ENCODE results near the gene AFTPH. TPM values are rescaled to one million over a fixed set of nuclear protein-coding genes. Genes with fewer than 3 reads are reported as not detected.

The AFTPH gene
- polyA plus RNA-seq, 4 donors: 63.1 to 78.0 (median 71.8) TPM

DNA sequence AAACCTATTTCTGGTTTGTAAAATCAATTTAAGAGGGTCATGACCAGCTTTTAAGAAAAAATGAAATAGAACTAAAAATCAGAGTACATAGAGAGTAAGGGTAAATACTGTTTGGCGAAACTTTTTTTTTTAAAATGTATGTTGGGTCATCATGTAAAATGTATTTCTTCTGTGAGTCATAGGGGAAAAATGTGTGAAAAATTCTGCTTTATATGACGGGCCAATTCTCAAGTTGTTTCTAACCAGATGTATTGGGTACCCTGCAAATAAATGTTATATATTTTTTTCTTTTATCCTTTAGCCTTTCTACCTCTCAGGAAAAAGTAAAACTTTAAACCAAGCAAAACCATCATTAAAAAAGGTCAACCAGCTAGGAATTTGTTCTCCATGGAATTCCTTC is 13.9 kb downstream of the AFTPH start:
- no peak for DNase-seq (ENCODE audit: low read depth in 4 of 4, low spot score in 3 of 4)

DNA sequence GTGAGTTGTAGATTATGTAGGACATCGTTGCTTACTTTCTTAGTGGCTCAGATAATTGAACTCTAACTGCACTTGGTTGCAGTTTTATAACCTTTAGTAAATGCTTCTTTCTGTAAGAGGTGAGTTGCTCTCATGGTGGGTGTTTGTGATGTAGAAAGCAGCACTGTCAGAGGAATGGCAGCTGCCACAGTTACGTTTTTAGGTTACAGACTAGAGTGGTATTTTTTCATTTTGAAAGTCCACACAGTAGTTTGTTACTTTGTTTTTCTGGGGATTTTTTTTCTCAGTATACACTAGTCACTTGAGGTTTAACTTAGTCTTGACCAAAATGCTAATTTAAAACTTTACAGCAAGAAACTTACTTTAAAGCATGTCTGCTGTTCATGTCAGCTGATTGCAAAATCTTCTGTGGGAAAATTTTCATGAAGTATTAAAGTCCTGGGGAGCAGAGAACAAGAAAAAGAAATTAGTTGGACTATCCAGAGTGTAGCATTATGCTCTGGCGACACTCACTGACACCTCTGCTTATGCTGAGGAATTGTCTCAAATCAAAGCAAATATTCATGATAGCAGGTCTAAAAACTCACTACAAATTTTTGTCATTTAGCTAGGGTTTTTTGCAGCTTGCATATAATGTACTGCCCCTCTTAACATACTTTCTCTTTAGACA is 14.8 kb downstream of the AFTPH start:
- no peak for DNase-seq (ENCODE audit: low read depth in 4 of 4, low spot score in 3 of 4)

DNA sequence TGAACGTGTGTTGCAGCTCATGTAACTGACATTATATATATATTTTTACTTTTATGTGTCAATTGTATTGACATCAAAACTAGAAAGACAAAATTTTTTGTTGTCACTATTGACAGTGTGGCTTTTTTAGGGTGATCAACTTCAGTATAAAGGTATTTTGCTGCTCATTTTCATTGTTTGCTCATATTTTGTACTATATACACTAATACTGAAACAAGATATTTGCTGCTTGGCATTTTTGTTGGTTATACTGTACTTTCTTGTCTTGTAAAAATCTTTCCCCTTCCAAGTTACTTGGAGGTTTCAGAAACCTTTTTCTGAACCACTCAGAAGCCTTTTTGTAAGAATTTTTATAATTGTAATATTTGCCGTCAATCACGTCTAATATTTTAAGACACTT is 16.5 kb downstream of the AFTPH start:
- no peak for DNase-seq (ENCODE audit: low read depth in 4 of 4, low spot score in 3 of 4)

DNA sequence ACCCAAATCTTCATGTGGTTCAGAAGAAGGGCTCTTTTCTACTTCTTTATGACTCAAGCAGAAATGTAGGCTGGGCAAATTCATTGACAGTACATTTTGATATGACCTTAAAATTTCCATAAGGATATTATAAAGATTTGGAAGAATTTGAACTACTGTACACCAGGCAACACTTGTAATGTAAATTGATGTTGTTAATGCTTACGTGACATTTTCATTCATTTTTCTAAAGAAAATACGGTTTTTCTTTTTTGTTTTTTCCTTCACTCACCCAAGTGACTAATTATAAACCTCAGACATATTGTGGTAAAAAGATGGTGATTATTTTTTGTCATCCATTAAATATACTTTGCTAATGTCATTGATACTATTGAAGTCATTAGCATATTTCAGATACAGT is 17.4 kb downstream of the AFTPH start:
- DNase-seq (ENCODE audit: low read depth in 4 of 4, low spot score in 3 of 4): no peak

DNA sequence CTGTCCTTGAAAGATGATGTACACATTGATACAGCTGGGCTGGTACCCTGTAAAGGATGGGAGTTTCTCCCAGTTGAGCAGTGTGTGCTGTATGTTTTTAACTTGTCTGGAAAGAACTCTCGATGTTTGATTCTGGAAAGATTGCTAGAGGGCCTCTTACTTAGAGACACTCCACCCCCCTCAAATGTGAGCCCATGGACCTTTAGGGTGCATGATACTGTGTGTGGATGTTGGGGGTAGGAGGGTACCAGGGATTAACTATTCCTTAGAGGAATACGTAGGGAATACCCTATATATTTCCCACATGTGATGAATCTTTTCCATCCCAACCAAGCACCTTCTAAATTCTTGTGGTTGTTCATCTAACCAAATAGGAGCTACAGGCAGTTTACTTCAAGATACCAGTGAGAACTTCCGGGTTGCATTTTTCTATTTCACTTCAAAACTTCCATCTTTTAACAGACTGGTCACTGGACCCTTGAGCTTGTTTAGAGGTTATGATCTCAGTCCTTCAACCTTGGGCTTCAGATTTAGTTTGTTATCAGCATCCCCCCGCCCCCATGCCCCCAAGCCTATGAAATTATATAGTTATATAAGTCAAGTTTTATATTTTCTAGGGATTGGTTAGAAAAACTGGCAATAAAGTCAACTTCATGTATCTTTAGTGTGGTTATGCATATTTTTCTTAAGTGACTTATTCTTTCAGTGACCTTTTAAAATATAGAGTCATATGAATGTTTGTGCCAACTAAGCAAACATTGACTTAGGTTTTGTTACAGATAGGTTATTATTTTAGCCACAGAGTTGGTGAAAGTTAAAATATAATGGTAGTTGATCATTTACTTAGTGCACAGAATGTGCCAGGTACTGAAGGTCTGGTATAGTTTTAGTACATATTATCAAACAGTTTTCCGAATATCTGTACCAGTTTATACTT is 18.2 kb downstream of the AFTPH start:
- DNase-seq (ENCODE audit: low read depth in 4 of 4, low spot score in 3 of 4): no peak

DNA sequence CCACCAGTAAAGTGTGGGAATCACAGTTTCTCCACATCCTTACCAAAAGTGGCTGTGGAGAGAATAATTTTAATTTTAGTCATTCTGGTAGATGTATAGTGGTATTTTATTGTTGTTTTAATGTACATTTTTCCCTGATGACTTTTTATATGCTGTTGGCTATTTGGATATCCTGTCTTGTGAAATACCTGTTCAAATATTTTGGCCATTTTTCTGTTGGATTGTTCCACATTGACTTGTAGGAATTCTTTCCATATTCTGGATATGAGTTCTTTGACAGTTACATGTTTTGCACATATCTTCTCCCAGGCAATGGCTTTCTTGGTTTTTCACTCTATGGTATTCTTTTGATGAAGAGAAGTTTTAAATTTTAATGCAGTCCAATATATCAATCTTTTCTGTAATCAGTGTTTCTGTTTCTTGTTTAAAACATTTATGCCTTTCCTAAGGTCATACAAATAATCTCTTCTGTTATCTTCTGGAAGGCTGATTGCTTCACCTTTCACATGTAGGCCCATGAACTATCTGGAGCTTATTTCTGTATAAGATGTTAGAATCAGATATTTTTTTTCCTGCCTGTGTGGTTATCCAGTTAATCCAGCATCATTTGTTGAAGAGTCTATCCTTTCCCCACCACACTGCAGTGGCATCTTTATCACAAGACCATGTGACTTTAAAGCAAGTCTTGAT is 19.0 kb downstream of the AFTPH start:
- no peak for DNase-seq (ENCODE audit: low read depth in 4 of 4, low spot score in 3 of 4)

DNA sequence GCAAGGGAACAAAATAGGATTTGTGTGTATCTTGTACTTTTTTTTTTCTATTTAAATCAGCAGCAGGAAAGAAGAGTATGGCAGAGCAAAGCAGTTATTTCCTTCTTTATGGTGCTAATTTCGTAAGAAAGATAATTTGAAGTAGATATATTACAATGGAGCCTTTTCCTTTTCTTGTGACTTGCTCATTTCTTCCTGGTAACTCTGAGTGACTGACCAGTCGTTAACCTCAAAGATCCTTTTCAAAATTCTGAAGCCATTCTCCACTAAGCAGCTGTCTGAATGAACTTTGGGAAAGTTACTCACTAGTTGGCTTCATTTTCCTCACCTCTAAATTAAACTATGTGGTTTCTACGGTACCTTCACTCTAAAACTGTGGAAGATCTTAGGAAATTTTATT is 24.6 kb downstream of the AFTPH start:
- DNase-seq (ENCODE audit: low read depth in 4 of 4, low spot score in 3 of 4): no peak

DNA sequence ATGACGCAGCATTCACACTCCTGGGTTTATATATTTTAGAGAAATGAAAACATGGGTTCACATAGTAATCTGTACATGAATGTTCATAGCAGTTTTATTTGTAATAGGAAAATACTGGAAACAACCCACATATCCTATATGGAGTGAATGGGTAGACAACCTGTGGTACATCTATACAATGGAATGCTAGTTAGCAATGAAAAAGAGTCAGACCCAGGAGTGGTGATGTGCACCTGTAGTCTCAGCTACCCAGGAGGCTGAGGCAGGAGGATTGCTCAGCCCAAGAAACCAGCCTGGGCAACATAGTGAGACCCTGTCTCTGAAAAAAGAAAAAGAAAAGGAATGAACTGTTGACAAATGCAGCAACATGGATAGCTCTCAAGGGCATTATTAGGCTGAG is 25.9 kb downstream of the AFTPH start:
- DNase-seq (ENCODE audit: low read depth in 4 of 4, low spot score in 3 of 4): no peak

DNA sequence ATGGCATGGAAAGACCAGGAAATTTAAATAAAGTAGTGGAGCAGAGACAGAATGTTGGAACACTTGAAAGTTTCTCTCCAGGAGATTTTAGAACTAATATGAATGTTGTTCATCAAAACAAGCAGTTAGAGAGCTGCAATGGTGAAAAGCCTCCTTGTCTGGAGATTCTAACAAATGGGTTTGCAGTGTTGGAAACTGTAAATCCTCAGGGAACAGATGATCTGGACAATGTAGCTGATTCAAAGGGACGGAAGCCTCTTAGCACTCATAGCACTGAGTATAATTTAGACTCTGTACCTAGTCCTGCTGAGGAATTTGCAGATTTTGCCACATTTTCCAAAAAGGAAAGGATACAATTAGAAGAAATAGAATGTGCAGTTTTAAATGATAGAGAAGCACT is 27.7 kb downstream of the AFTPH start:
- no peak for DNase-seq (ENCODE audit: low read depth in 4 of 4, low spot score in 3 of 4)

DNA sequence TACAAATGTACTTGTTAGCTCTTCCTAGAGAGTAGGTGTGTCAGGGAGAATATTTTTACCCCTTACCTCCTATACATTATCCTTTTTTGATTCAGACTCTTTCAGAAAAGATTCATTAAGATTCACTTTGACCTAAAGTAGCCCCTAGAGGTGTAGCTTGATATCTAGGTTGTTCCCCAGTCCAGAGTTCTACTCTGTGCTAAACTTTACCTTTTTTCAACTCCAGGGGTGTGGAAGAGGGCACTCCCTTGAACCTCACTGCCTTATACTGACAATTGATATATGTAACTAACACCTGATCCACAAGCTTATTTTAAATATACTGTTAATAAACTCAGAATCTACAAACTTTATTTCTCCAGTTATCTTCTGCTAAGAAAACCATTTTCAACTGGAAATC is 30.0 kb downstream of the AFTPH start:
- DNase-seq (ENCODE audit: low read depth in 4 of 4, low spot score in 3 of 4): no peak

DNA sequence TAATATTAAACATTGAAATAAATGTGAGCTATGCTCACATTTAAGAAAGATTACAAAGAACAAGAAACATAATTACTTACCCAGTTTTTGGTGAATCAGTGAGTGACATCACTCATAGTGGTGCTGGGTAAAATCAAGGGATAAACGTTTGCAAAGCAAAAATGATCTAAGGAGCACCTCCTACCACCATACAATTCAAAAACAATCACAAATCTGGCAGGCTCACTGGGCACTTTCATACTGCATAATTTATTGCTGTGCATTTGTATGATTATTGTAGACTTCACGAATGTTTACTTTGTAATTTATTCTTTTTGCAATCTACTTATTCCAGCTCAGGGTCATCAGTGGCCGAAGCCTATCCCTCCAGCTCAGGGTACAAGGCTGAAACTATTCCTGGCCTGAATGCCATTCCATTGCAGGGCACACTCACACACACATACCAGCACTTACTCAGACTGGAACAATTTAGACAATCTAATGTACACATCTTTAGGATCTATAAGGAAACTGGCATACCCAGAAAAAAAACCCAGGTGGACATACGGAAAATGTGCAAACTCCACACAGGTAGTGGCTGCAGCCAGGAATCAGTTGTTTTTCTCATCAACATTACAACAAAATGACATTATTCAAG is 34.4 kb downstream of the AFTPH start:
- DNase-seq (ENCODE audit: low read depth in 4 of 4, low spot score in 3 of 4): no peak

DNA sequence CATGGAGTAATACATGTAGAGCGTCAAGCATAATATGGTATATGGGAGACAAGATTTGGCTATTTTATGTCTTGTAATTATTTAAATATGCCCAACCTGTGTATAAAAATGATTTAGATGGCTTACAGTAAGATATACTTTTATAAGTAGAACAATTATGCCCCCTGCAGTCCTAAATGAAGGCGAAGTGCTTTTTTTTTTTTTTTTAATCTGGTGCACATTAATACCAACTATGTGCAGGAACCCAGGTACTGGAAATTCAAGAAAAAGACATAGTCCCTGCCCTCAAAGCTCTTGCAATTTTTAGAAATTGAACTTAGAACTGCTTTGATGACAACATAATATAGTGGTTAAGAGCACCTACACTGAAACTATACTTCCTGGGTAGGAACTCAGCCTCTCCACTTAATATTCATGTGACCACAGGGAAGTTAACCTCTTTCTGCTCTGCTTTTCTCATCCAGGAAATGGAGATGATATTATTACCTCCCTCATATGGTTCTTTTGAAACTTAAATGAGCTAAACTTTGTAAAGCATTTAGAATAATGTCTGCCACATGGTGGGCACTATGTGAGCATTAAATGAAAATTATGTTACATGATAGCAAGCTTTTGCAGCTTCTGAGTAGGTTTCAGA is 38.1 kb downstream of the AFTPH start:
- no peak for DNase-seq (ENCODE audit: low read depth in 4 of 4, low spot score in 3 of 4)

DNA sequence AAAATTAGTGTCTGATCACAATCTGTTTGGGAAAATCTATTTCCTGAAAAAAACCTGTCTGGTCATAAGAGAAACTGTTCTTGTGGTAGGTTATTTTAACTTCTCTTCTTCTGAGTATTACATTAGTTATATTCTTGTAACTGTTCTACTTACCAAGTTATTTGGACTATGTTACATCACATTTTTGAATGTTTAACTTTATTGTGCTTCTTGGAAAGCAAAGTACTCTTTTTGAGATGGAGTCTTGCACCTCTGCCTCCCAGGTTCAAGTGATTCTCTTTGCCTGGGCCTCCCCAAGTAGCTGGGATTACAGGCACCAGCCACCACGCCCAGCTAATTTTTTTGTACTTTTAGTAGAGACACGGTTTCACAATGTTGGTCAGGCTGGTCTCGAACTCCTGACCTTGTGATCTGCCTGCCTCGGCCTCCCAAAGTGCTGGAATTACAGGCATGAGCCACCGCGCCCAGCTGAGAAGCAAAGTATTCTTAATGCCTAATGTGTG is 39.4 kb downstream of the AFTPH start:
- DNase-seq (ENCODE audit: low read depth in 4 of 4, low spot score in 3 of 4): no peak

DNA sequence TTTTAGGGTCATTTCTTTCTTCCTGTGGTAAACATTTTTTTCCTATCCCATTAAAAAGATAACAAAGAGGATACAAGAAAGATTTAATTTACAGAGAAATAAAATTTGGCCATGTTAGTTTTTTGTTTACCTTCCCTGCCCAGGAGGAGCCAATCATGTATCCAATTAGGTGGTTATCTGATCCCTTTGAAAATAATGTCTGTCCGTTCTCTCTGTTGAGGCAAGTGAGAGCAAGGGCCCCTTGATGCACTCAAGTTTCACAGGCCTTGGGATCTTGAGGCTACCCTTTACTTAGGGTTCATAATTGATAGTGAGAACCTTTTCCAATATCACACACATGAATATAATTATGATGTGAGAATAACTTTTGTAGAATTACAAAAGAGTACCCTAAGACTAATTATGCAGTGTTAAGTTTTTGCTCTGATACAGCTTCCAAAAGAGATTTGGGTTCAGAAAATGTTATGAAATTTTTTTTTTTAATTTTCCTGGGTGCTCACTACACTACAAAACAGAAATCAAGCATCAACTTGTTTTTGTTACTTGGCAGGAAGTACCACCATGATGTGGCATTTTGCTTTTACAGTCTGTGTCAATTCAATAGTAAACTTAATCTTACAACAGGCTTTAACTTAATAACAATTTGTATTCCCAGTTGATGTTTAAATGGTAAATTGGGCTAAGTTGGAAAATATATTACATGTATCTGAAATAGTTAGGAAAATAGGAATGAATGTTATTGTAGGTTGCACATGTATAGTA is 42.0 kb downstream of the AFTPH start:
- DNase-seq (ENCODE audit: low read depth in 4 of 4, low spot score in 3 of 4): no peak

DNA sequence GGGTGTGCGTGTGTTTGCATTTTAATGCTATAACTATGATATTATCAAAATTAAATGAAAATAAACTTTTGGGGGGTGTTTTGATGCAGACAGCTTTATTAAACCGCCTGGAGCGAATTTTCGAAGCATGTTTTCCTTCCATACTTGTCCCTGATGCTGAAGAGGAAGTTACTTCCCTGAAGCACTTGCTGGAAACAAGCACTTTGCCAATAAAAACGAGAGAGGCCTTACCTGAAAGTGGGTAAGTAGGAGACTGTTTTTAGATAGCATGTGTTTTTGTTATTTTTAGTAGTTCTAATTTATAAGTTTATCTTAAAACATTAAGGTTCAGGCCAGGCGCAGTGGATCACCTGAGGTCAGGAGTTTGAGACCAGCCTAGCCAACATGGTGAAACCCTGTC is 43.3 kb downstream of the AFTPH start:
- DNase-seq (ENCODE audit: low read depth in 4 of 4, low spot score in 3 of 4): no peak

DNA sequence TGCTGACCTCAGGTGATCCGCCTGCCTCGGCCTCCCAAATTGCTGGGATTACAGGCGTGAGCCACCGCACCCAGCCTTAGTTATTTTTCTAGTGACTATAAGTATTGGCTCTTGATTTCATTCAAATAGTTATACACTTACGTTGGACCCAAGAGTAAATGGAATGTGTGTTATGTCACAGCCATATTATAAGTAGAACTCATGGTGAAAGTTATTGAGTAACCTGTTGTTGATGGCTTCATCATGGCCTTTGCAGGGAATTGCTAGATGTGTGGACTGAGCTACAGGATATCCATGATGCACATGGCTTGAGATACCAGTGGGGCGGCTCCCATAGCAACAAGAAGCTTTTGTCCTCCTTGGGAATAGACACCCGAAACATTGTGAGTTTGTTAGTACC is 44.7 kb downstream of the AFTPH start:
- DNase-seq (ENCODE audit: low read depth in 4 of 4, low spot score in 3 of 4): no peak

DNA sequence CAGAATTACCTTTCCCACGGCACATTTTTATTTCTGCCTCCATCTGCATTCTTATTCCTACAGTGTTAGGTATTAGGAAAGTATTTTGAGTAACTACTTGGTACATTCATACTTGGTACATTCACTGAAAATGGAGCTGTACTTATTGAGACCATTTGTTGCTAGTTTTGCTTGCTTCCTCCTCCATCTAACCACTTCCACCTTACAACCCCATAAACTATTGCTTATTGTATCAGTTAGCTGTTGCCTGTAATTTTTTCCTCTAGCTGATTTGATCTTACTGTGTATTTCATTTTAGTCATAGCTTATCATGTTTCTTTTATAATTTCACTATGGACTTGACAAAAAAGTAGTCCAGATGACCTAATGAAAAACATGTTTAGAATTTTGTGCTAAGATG is 50.7 kb downstream of the AFTPH start:
- DNase-seq (ENCODE audit: low read depth in 4 of 4, low spot score in 3 of 4): no peak

DNA sequence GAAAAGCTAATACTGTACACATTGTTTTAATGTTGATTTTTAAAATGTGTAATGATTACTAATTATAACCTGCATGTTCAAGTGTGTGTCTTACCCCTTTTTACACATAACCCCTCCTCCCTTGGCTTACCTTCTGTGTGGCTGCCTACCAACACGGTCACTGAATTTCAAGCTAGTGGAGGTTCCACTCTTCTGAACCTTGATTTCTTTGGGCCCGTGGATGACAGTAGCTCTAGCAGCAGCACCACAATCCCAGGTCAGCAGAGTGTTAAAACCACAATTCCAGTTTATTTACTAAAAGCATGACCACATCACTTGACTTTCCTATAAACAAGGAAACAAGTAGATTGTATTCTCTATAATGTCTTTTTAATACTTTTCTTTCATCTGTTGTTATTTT is 56.9 kb downstream of the AFTPH start:
- no peak for DNase-seq (ENCODE audit: low read depth in 4 of 4, low spot score in 3 of 4)

DNA sequence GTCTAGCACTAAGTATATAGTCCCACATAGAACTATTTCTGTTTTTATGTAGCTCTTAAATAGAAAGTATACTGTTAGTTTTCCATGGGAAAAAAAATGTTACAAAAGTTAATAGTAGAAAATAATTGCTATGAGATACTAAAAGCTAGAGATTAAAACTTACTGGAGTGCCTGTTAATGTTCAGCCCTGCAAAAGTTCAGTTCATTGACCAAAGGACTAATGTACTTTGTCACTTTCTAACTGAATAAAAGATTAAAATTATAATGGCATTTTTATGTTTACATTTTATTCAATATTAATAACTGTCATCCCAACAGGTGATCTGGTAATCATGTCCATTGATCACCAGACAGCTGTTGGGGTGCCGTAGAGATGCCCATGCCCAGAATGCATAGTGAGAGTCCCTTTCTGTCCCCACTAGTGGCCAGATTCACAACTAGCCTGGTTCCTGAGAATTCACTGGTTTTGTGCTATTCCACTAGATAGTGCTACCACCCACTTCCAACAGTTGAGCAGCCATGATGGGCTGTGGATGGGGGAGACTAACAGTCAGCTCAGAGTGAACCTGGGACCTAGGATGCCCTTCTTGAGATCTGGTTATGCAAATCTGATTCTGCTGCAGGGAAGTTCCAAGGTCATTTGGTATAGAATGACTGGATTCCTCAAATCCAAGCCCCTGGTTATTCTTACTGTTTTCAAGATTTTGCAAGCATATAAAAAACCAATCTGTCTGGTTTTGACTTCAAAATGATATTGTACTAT is 57.8 kb downstream of the AFTPH start:
- DNase-seq (ENCODE audit: low read depth in 4 of 4, low spot score in 3 of 4): no peak

Measured in right renal pelvis (tissue), 4 donors.